ENCODE data around the gene CHPF2.

DNA sequence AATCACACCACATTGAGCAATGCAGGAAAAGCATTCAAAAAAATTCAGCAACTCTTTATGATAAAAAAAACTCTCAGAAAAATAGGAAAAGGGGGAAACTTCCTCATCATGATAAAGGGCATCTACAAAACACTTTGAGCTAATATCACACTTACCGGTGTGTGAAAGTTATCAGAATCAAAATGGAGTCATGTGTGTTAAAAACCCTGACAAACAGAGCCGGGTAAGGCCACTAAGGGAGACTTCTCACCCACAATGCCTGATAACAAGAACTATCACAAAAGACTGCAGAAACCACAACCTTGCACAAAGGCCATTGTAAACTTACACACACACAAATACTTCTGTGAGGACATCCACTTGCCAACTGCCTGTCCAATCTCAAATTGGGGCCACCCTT is 51.0 kb downstream of the CHPF2 start:
- TF ChIP-seq SUZ12 (IDR thresholded peaks at IDR 0.05; ENCODE audit: extremely low read depth, insufficient read depth, insufficient read length): no peak
- TF ChIP-seq YY1 (IDR thresholded peaks at IDR 0.05; ENCODE audit: insufficient read depth, insufficient read length): no peak
- TF ChIP-seq ZNF274 (IDR thresholded peaks at IDR 0.05; ENCODE audit: low read depth, low read length): no peak
